ENCODE measurements around the gene PTH1R. TPM values are rescaled to one million over a fixed set of nuclear protein-coding genes. Genes with fewer than 3 reads are reported as not detected.

PTH1R gene
- total RNA-seq, 6 donors from 2014 or later: 2.6 to 48.2 (median 16.2) TPM

GRCh38 chr3:46861605-46862368, 15.7 kb upstream of the PTH1R start:
- ATAC-seq (ENCODE audit: low FRiP score in 2 of 2) (no peak), DNase-seq (peak in 1 of 2 donors; percentile 3)
- TF ChIP-seq POLR2AphosphoS5 (IDR thresholded peaks at IDR 0.05) (peak in 1 of 2 donors; percentile 16), POLR2A (IDR thresholded peaks at IDR 0.05) (no peak), CTCF (IDR thresholded peaks at IDR 0.05) (no peak), EP300 (IDR thresholded peaks at IDR 0.05) (peak in 1 of 4 donors; percentile 23)
- Histone ChIP-seq H3K4me1 (peaks cover 9 to 24% (median 19%) of the 10 kb centered on the region in 4 donors), H3K9me3 (no peaks in the 10 kb centered on the region), H3K27me3 (no peaks in the 10 kb centered on the region), H3K36me3 (no peaks in the 10 kb centered on the region), H3K4me3 (no peak overlapping the region), H3K27ac (no peak overlapping the region)
- 78 to 86% methylated on average over 1 to 12 of the region's 12 CpGs for WGBS, 2 donors

- ATAC-seq (ENCODE audit: low FRiP score in 2 of 2) (no peak), DNase-seq (no peak)
- H3K4me1 ChIP-seq: peaks cover 16 to 31% (median 25%) of the 10 kb centered on the region in 4 donors
- WGBS, 2 donors: 92 to 93% methylated on average over 4 to 5 of the region's 7 CpGs
- H3K36me3 ChIP-seq: no peaks in the 10 kb centered on the region
- no peaks in the 10 kb centered on the region for H3K27me3 ChIP-seq
- no peak overlapping the region for H3K27ac ChIP-seq
- TF ChIP-seq POLR2A (IDR thresholded peaks at IDR 0.05): no peak
- TF ChIP-seq CTCF (IDR thresholded peaks at IDR 0.05): no peak
- no peak for TF ChIP-seq EP300 (IDR thresholded peaks at IDR 0.05)
- no peak for TF ChIP-seq POLR2AphosphoS5 (IDR thresholded peaks at IDR 0.05)
- H3K4me3 ChIP-seq: no peak overlapping the region
- H3K9me3 ChIP-seq: no peaks in the 10 kb centered on the region
Observed at GRCh38 chr3:46862369-46863025, 15.0 kb upstream of the PTH1R start.

- DNase-seq (no peak), ATAC-seq (ENCODE audit: low FRiP score in 2 of 2) (no peak)
- WGBS, 2 donors: 83 to 86% methylated on average over 7 of the region's 7 CpGs
- Histone ChIP-seq H3K9me3 (no peaks in the 10 kb centered on the region), H3K36me3 (no peaks in the 10 kb centered on the region), H3K27me3 (no peaks in the 10 kb centered on the region), H3K4me3 (no peak within 1 kb of the TSS), H3K27ac (peak within 1 kb of the TSS in 2 of 4 donors; percentile 74 to 76), H3K4me1 (peaks cover 24 to 38% (median 34%) of the 10 kb centered on the region in 4 donors)
- no peak for TF ChIP-seq POLR2A (IDR thresholded peaks at IDR 0.05)
- TF ChIP-seq POLR2AphosphoS5 (IDR thresholded peaks at IDR 0.05): no peak
- no peak for TF ChIP-seq CTCF (IDR thresholded peaks at IDR 0.05)
- no peak for TF ChIP-seq EP300 (IDR thresholded peaks at IDR 0.05)
Observed at GRCh38 chr3:46863261-46863782, 14.2 kb upstream of the PTH1R start, which contains the start of gene MYL3. TSS of gene MYL3 (minus strand) at chr3:46863444. CDS start at chr3:46863390, 54 bp downstream.

GRCh38 chr3:46864061-46864881, 13.2 kb upstream of the PTH1R start:
- no peak for TF ChIP-seq POLR2AphosphoS5 (IDR thresholded peaks at IDR 0.05)
- TF ChIP-seq CTCF (IDR thresholded peaks at IDR 0.05): no peak
- TF ChIP-seq EP300 (IDR thresholded peaks at IDR 0.05): no peak
- TF ChIP-seq POLR2A (IDR thresholded peaks at IDR 0.05): no peak

More at GRCh38 chr3:46864061-46864881, 13.2 kb upstream of the PTH1R start:
- no peaks in the 10 kb centered on the region for H3K36me3 ChIP-seq
- no peak for ATAC-seq (ENCODE audit: low FRiP score in 2 of 2)
- WGBS, 2 donors: 71 to 73% methylated on average over 9 to 10 of the region's 10 CpGs
- peak in 1 of 2 donors; percentile 26 for DNase-seq
- H3K4me3 ChIP-seq: no peak overlapping the region
- no peaks in the 10 kb centered on the region for H3K27me3 ChIP-seq
- H3K27ac ChIP-seq: peak overlapping the region in 3 of 4 donors; percentile 62 to 76 (median 74)
- no peaks in the 10 kb centered on the region for H3K9me3 ChIP-seq
- peaks cover 28 to 44% (median 39%) of the 10 kb centered on the region in 4 donors for H3K4me1 ChIP-seq

Measured in upper lobe of left lung (tissue), 6 donors.